HG03378 (cell line): ENCODE measurements around the gene SLC4A4.

Experiments used
- ATAC-seq: cut with Tn5 transposase; IDR thresholded peaks from one replicate; pipeline ENCODE4 v1.9.1; 2021; ENCODE audit warnings: mild to moderate bottlenecking, moderate library complexity; ENCODE audit not compliant: unreplicated experiment

Gene SLC4A4

GRCh38 chr4:71468116-71468710, 129.4 kb downstream of the SLC4A4 start:
- ATAC-seq = no peak

GRCh38 chr4:71469541-71469940, 130.7 kb downstream of the SLC4A4 start:
- no peak for ATAC-seq

GRCh38 chr4:71470524-71470923, 131.7 kb downstream of the SLC4A4 start:
- no peak for ATAC-seq

- no peak for ATAC-seq
Measured at GRCh38 chr4:71472946-71473345, 134.1 kb downstream of the SLC4A4 start.

- no peak for ATAC-seq
Measured at GRCh38 chr4:71473541-71474240, 134.9 kb downstream of the SLC4A4 start.

GRCh38 chr4:71474731-71475130, 135.9 kb downstream of the SLC4A4 start:
- no peak for ATAC-seq

- no peak for ATAC-seq
Measured at GRCh38 chr4:71476240-71476639, 137.4 kb downstream of the SLC4A4 start.

GRCh38 chr4:71486550-71487343, 147.9 kb downstream of the SLC4A4 start:
- ATAC-seq = no peak

- no peak for ATAC-seq
Measured at GRCh38 chr4:71487344-71487920, 148.6 kb downstream of the SLC4A4 start.

GRCh38 chr4:71494539-71494938, 155.7 kb downstream of the SLC4A4 start:
- ATAC-seq = no peak

- ATAC-seq = no peak
Measured at GRCh38 chr4:71495454-71495853, 156.6 kb downstream of the SLC4A4 start.

GRCh38 chr4:71497078-71497477, 158.3 kb downstream of the SLC4A4 start:
- no peak for ATAC-seq

- no peak for ATAC-seq
Measured at GRCh38 chr4:71498002-71498401, 159.2 kb downstream of the SLC4A4 start.

GRCh38 chr4:71498625-71499024, 159.8 kb downstream of the SLC4A4 start:
- no peak for ATAC-seq

GRCh38 chr4:71501992-71502391, 163.2 kb downstream of the SLC4A4 start:
- ATAC-seq = no peak

GRCh38 chr4:71518283-71518989, 179.6 kb downstream of the SLC4A4 start:
- ATAC-seq = no peak

GRCh38 chr4:71520308-71520707, 181.5 kb downstream of the SLC4A4 start:
- no peak for ATAC-seq

- no peak for ATAC-seq
Measured at GRCh38 chr4:71520850-71521249, 182.0 kb downstream of the SLC4A4 start.

GRCh38 chr4:71524756-71525155, 185.9 kb downstream of the SLC4A4 start:
- no peak for ATAC-seq

GRCh38 chr4:71526637-71527406, 188.0 kb downstream of the SLC4A4 start:
- peak; percentile 54 for ATAC-seq
